SK-N-MC (cell line): ENCODE results near the gene MAPK8.

Experiments used
- EZH2 ChIP-seq: fragments of 200-600 bp; sonication (generic); IDR thresholded peaks from one replicate; pipeline ENCODE4 v1.6.1; 2017; ENCODE audit warnings: antibody characterized with exemption
- FOXP2 ChIP-seq: optimal IDR thresholded peaks from 2 replicates; pipeline ENCODE3; 2011; ENCODE audit warnings: mild to moderate bottlenecking, moderate library complexity; ENCODE audit not compliant: insufficient read depth; ENCODE audit errors: extremely low read length, control extremely low read depth
- POLR2AphosphoS5 ChIP-seq: IDR thresholded peaks from 2 replicates; pipeline ENCODE4 v1.6.1; 2012; ENCODE audit warnings: mild to moderate bottlenecking, low read depth, low read length, borderline replicate concordance

DNA sequence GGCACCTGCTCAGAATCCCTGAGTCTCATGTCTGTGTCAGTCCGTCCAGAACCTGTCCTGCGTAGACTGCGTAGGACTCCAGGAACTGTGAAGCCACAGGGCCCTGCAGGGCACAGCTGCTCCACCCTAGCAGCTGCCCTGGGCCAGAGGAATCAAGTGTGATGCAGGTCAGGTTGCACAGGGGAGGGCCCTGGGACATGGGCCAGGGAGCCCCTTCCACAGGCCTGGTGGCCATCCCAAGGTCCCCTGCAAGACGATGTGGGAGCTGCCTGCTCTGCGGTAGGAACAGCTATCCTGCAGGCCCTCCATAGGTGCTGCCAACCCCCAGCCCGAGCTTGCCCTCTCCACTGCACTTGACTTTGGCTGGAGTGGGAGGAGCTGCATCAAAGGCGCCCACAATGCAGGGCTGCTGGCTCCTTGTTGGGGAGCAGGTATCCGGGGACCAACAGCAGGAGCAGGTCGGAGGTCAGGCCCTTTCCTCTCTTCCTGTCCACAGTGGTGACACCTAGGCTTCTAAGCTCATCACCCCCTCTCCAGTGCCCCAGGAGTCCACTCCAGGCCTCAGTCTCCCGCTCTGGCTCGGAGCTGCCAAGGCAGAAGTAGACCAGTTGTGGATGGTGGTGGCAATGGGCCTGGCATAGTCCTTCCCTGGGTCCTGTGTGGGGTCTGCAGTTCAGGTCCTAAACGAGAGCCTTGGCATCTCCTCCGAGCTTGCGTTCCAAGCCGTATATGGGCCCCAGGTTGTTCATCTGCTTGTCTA is 149.1 kb downstream of the MAPK8 start:
- no peak for TF ChIP-seq POLR2AphosphoS5
- TF ChIP-seq EZH2, result no peak
- TF ChIP-seq FOXP2, result no peak
